Neuronal stem cell (in vitro differentiated cells): Measurements from ENCODE around the gene SCNN1G.
"Not testable (repeated sequence)": the region's sequence is repeated elsewhere in the genome, so short reads cannot be mapped to it uniquely, and the experiment has no call there.

Source experiments
- DNase-seq: peaks from one replicate; pipeline ENCODE4 v3.0.0-alpha.2; 2013; ENCODE audit warnings: low spot score
- H2AFZ ChIP-seq: one replicate; pipeline ENCODE4 v1.6.1; 2013; ENCODE audit warnings: mild to moderate bottlenecking, low read length, inconsistent platforms
- H2AK5ac ChIP-seq: 2 replicates; pipeline ENCODE4 v1.6.1; 2013; ENCODE audit warnings: low read depth, mild to moderate bottlenecking, inconsistent platforms, low read length, moderate library complexity, mixed read lengths
- H2BK120ac ChIP-seq: 2 replicates; pipeline ENCODE4 v1.6.1; 2013; ENCODE audit warnings: low read depth, mild to moderate bottlenecking, inconsistent platforms, low read length, moderate library complexity, mixed read lengths
- H2BK12ac ChIP-seq: one replicate; pipeline ENCODE4 v1.6.1; 2013; ENCODE audit warnings: low read length, inconsistent platforms
- H2BK15ac ChIP-seq: 2 replicates; pipeline ENCODE4 v1.6.1; 2013; ENCODE audit warnings: mild to moderate bottlenecking, low read length, inconsistent platforms, mixed read lengths
- H2BK5ac ChIP-seq: one replicate; pipeline ENCODE4 v1.6.1; 2013; ENCODE audit warnings: inconsistent platforms, mild to moderate bottlenecking, low read length, moderate library complexity
- H3K14ac ChIP-seq: one replicate; pipeline ENCODE4 v1.6.1; 2013; ENCODE audit warnings: low read length, inconsistent platforms
- H3K18ac ChIP-seq: 2 replicates; pipeline ENCODE4 v1.6.1; 2013; ENCODE audit warnings: low read length, inconsistent platforms
- H3K23ac ChIP-seq: 2 replicates; pipeline ENCODE4 v1.6.1; 2013; ENCODE audit warnings: low read depth, mild to moderate bottlenecking, mixed read lengths, low read length, inconsistent platforms; ENCODE audit not compliant: poor library complexity
- H3K27ac ChIP-seq: replicated peaks from 3 replicates; pipeline ENCODE4 v1.5.1; 2013; ENCODE audit warnings: low read length, inconsistent platforms
- H3K27me3 ChIP-seq, 3 experiments: 2 replicates each; pipeline ENCODE4 v1.6.1; 2013; ENCODE audit warnings: low read length in 3 of 3, mild to moderate bottlenecking in 2 of 3, inconsistent platforms in 1 of 3, low read depth in 1 of 3, mixed read lengths in 1 of 3, moderate library complexity in 1 of 3; ENCODE audit not compliant: control insufficient read depth in 3 of 3, insufficient read depth in 3 of 3
- H3K36me3 ChIP-seq, 2 donors: replicated peaks in 1 of 2; 2 replicates each; pipeline ENCODE4 v1.6.1; 2013; ENCODE audit warnings: low read length in 2 of 2; ENCODE audit not compliant: control insufficient read depth in 2 of 2, insufficient read depth in 2 of 2
- H3K4ac ChIP-seq: 2 replicates; pipeline ENCODE4 v1.6.1; 2013; ENCODE audit warnings: inconsistent platforms, mild to moderate bottlenecking, low read length, moderate library complexity
- H3K4me1 ChIP-seq, 2 donors: 1 replicate in 1 of 2; 2 replicates in 1 of 2; pipeline ENCODE4 v1.6.1; 2013; ENCODE audit warnings: low read length in 2 of 2, low read depth in 1 of 2; ENCODE audit not compliant: control insufficient read depth in 2 of 2, insufficient read depth in 1 of 2
- H3K4me2 ChIP-seq: one replicate; pipeline ENCODE4 v1.6.1; 2013; ENCODE audit warnings: mild to moderate bottlenecking, low read length, inconsistent platforms; ENCODE audit not compliant: insufficient read depth, poor library complexity, severe bottlenecking
- H3K4me3 ChIP-seq, 2 donors: 2 replicates each; pipeline ENCODE4 v1.5.1; 2013; ENCODE audit warnings: low read length in 2 of 2, mild to moderate bottlenecking in 2 of 2, inconsistent platforms in 1 of 2, moderate library complexity in 1 of 2
- H3K79me1 ChIP-seq: one replicate; pipeline ENCODE4 v1.6.1; 2013; ENCODE audit warnings: low read depth, mild to moderate bottlenecking, inconsistent platforms, low read length, moderate library complexity
- H3K9ac ChIP-seq: one replicate; pipeline ENCODE4 v1.6.1; 2013; ENCODE audit warnings: mild to moderate bottlenecking, low read depth, low read length, inconsistent platforms; ENCODE audit not compliant: poor library complexity
- H3K9me3 ChIP-seq, 2 donors: replicated peaks in 1 of 2; 2 replicates each; pipeline versions ENCODE3 to v1.6.1; 2013; ENCODE audit warnings: low read length in 2 of 2, mild to moderate bottlenecking in 2 of 2, inconsistent platforms in 1 of 2, low read depth in 1 of 2, mixed read lengths in 1 of 2, moderate library complexity in 1 of 2; ENCODE audit not compliant: control insufficient read depth in 2 of 2, insufficient read depth in 1 of 2
- H4K8ac ChIP-seq: one replicate; pipeline ENCODE4 v1.6.1; 2013; ENCODE audit warnings: low read depth, mild to moderate bottlenecking, inconsistent platforms, low read length, moderate library complexity
- H4K91ac ChIP-seq: one replicate; pipeline ENCODE4 v1.6.1; 2013; ENCODE audit warnings: low read length, low read depth, mild to moderate bottlenecking, inconsistent platforms; ENCODE audit not compliant: poor library complexity
- WGBS, 2 donors: extraction: QIAGEN DNeasy Blood & Tissue Kit; methylation state at CpG; one replicate each; pipeline ENCODE4 v1.1.7; 2013; ENCODE audit warnings: missing lambda C conversion rate in 2 of 2, mixed read lengths in 1 of 2; ENCODE audit not compliant: insufficient read length in 2 of 2, insufficient replicate concordance in 1 of 2; ENCODE audit errors: extremely low coverage in 2 of 2; 5-methylcytosine and 5-hydroxymethylcytosine counted together

SCNN1G gene

DNA sequence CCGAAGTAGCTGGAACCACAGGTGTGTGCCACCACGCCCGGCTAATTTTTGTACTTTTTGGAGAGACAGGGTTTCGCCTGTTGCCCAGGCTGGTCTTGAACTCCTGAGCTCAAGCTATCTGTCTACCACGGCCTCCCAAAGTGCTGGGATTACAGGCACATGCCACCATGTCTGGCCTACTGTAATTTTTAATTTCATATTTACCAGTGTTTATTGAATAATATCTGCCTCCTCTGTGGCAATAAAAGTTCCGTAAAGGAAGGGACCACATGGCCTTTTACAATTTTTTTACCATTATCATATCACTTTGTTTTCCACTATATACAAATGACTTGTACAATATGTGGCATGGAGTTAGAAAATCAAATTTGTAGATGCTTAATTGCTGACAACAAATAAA is 41.0 kb upstream of the SCNN1G start:
- H2BK15ac ChIP-seq = no peak overlapping the region
- H2AK5ac ChIP-seq = no peak overlapping the region
- no peak overlapping the region for H3K27ac ChIP-seq
- H3K4me3 ChIP-seq = no peak overlapping the region
- H4K8ac ChIP-seq = no peak overlapping the region
- H4K91ac ChIP-seq = no peak overlapping the region
- no peak overlapping the region for H2BK12ac ChIP-seq
- no peak overlapping the region for H3K14ac ChIP-seq
- peaks cover 10% of the 10 kb centered on the region for H3K79me1 ChIP-seq
- no peak overlapping the region for H3K4me2 ChIP-seq
- H2BK120ac ChIP-seq = no peak overlapping the region
- no peak overlapping the region for H2AFZ ChIP-seq
- H2BK5ac ChIP-seq = no peak overlapping the region
- peaks cover 4 to 6% of the 10 kb centered on the region in 2 donors for H3K4me1 ChIP-seq
- H3K23ac ChIP-seq = no peak overlapping the region
- WGBS, 2 donors = no CpG with 5 or more reads among the region's 6 CpGs
- no peak overlapping the region for H3K9ac ChIP-seq
- no peaks in the 10 kb centered on the region for H3K27me3 ChIP-seq
- H3K9me3 ChIP-seq = peaks cover 0 to 23% of the 10 kb centered on the region in 2 donors
- no peak overlapping the region for H3K18ac ChIP-seq
- H3K36me3 ChIP-seq = no peaks in the 10 kb centered on the region
- no peak overlapping the region for H3K4ac ChIP-seq
- no peak for DNase-seq

DNA sequence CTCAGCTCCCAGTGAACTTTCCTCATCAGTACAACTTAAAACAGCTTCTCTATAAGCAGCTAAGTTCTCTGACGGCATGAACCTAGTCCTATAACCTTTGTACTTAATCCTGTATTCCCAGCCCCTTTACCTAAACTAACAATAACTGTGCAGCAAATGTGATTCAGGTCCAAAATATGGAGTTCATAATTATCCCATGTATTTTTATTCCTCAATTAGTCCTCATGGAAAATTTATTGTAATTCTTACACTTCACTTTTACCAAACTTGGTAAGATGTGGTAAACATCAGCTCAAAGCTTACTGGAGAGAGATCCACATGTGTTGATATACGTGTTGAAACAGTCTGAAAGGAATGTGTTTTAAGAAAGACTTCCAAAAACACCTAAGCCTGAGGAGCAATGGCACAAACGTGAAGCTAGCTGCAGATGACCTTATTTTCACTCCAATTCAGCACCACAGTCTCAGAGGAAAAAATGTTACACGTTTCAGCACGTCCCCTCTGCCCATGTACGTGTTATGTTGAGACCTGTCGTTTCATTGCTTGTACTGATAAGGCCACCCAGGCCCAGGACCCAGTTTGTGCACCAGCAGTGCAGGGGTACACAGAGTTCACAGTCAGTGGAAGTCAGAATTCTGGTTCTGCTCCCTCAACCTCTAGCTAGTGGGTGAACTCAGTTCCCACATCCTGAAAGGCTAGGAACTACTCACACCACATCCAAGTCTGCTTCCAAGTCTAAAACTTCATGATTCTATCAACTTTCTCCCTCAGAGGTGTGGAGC is 40.4 kb upstream of the SCNN1G start:
- WGBS, 2 donors = no CpG with 5 or more reads among the region's 7 CpGs
- no peaks in the 10 kb centered on the region for H3K27me3 ChIP-seq

DNA sequence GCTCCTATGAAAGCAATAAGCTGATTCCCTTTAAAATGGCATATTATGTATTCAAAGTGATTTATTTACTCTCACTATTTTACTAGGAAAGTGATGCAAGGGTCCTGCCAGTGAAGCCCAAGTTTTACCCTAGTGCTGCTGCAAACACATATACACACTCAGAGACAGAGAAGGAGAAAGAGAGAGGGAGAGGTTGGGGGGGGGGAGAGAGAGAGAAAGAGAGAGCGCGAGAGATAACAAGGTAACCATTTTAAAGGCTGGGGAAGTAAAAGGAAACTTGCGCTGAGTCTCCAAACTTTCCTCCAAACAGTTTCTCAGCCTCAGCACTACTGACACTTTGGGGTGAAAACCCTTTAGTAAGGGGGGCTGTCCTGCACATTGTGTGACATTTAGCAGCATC is 39.2 kb upstream of the SCNN1G start:
- Histone ChIP-seq H2BK12ac (no peak overlapping the region), H3K4ac (no peak overlapping the region), H3K4me3 (no peak overlapping the region), H3K27me3 (no peaks in the 10 kb centered on the region), H2BK5ac (no peak overlapping the region), H2BK15ac (no peak overlapping the region), H3K27ac (no peak overlapping the region), H3K23ac (no peak overlapping the region), H2AK5ac (no peak overlapping the region), H3K9me3 (peaks cover 0 to 4% of the 10 kb centered on the region in 2 donors), H2AFZ (no peak overlapping the region), H4K91ac (no peak overlapping the region), H2BK120ac (no peak overlapping the region), H3K18ac (no peak overlapping the region), H3K36me3 (no peaks in the 10 kb centered on the region), H4K8ac (no peak overlapping the region), H3K79me1 (peaks cover 11% of the 10 kb centered on the region), H3K4me1 (peaks cover 7 to 11% of the 10 kb centered on the region in 2 donors), H3K14ac (no peak overlapping the region), H3K4me2 (no peak overlapping the region), H3K9ac (no peak overlapping the region)
- WGBS, 2 donors = no CpG with 5 or more reads among the region's 3 CpGs
- DNase-seq = no peak

More for the DNA sequence above, 40.4 kb upstream of the SCNN1G start:
- Histone ChIP-seq H3K4me1 (peaks cover 4 to 6% of the 10 kb centered on the region in 2 donors), H3K4ac (no peak overlapping the region), H3K27ac (no peak overlapping the region), H4K91ac (no peak overlapping the region), H2BK12ac (no peak overlapping the region), H2BK120ac (no peak overlapping the region), H3K9me3 (peaks cover 0 to 16% of the 10 kb centered on the region in 2 donors), H3K79me1 (peaks cover 10% of the 10 kb centered on the region), H3K4me3 (no peak overlapping the region), H2AK5ac (no peak overlapping the region), H2BK5ac (no peak overlapping the region), H3K9ac (no peak overlapping the region), H3K14ac (no peak overlapping the region), H3K4me2 (no peak overlapping the region), H3K18ac (no peak overlapping the region), H2BK15ac (no peak overlapping the region), H3K36me3 (no peaks in the 10 kb centered on the region), H2AFZ (no peak overlapping the region), H4K8ac (no peak overlapping the region), H3K23ac (no peak overlapping the region)
- DNase-seq = no peak

- not testable (repeated sequence) for H3K18ac ChIP-seq, H2BK15ac ChIP-seq, H3K4ac ChIP-seq, H3K9ac ChIP-seq, H3K14ac ChIP-seq, H3K4me3 ChIP-seq, H3K4me2 ChIP-seq, H2BK120ac ChIP-seq, H3K23ac ChIP-seq, H3K27me3 ChIP-seq, H2AK5ac ChIP-seq, H2BK12ac ChIP-seq, H3K9me3 ChIP-seq, H4K8ac ChIP-seq, DNase-seq, H4K91ac ChIP-seq, H2AFZ ChIP-seq, H2BK5ac ChIP-seq, H3K36me3 ChIP-seq, H3K27ac ChIP-seq
- H3K79me1 ChIP-seq = peaks cover 15% of the 10 kb centered on the region
- no CpG with 5 or more reads among the region's 9 CpGs for WGBS, 2 donors
- peaks cover 7 to 11% of the 10 kb centered on the region in 2 donors for H3K4me1 ChIP-seq
Observed at GRCh38 chr16:23144393-23144792, 38.2 kb upstream of the SCNN1G start.
